GM21515 (cell line): ENCODE measurements around the gene SERPINB7.
"Not testable (repeated sequence)": the region's sequence is repeated elsewhere in the genome, so short reads cannot be mapped to it uniquely, and the experiment has no call there.

Source experiments
- ATAC-seq: cut with Tn5 transposase; IDR thresholded peaks from one replicate; pipeline ENCODE4 v1.9.1; 2021; ENCODE audit not compliant: unreplicated experiment

Gene SERPINB7

GRCh38 chr18:63775166-63775730 is at the start of gene SERPINB7:
SERPINB7 (plus strand) TSS chr18:63775418; CDS start chr18:63782373, 6,955 bp downstream.
- ATAC-seq, result no peak

- ATAC-seq, result no peak
Measured at GRCh38 chr18:63725682-63726480, 49.3 kb upstream of the SERPINB7 start.

- no peak for ATAC-seq
Measured at GRCh38 chr18:63730773-63731172, 44.4 kb upstream of the SERPINB7 start.

GRCh38 chr18:63731215-63731614 is 44.0 kb upstream of the SERPINB7 start:
- ATAC-seq, result no peak

GRCh38 chr18:63736876-63737275 is 38.3 kb upstream of the SERPINB7 start:
- no peak for ATAC-seq

GRCh38 chr18:63741769-63742168 is 33.4 kb upstream of the SERPINB7 start:
- no peak for ATAC-seq

- no peak for ATAC-seq
Measured at GRCh38 chr18:63747006-63747405, 28.2 kb upstream of the SERPINB7 start.

GRCh38 chr18:63749489-63749888 is 25.7 kb upstream of the SERPINB7 start:
- no peak for ATAC-seq

GRCh38 chr18:63752636-63753035 is 22.6 kb upstream of the SERPINB7 start:
- ATAC-seq, result no peak

GRCh38 chr18:63753676-63754075 is 21.5 kb upstream of the SERPINB7 start:
- no peak for ATAC-seq

GRCh38 chr18:63757541-63757940 is 17.7 kb upstream of the SERPINB7 start:
- no peak for ATAC-seq

GRCh38 chr18:63758615-63759240 is 16.5 kb upstream of the SERPINB7 start:
- ATAC-seq, result no peak

- ATAC-seq, result not testable (repeated sequence)
Measured at GRCh38 chr18:63759786-63760185, 15.4 kb upstream of the SERPINB7 start.

- ATAC-seq, result no peak
Measured at GRCh38 chr18:63762518-63762917, 12.7 kb upstream of the SERPINB7 start.

GRCh38 chr18:63763831-63764600 is 11.2 kb upstream of the SERPINB7 start:
- ATAC-seq, result no peak

GRCh38 chr18:63765837-63766236 is 9.4 kb upstream of the SERPINB7 start:
- no peak for ATAC-seq

- ATAC-seq, result no peak
Measured at GRCh38 chr18:63773551-63773950, 1.7 kb upstream of the SERPINB7 start.

GRCh38 chr18:63774511-63774910 is 707 bp upstream of the SERPINB7 start:
- no peak for ATAC-seq

- ATAC-seq, result no peak
Measured at GRCh38 chr18:63779386-63779785, 4.2 kb downstream of the SERPINB7 start.

- ATAC-seq, result no peak
Measured at GRCh38 chr18:63783394-63783793, 8.2 kb downstream of the SERPINB7 start.

GRCh38 chr18:63784787-63785452 is 9.7 kb downstream of the SERPINB7 start:
- no peak for ATAC-seq
